HG03064 (cell line): ENCODE data around the gene ADIG.

Experiments
- ATAC-seq: cut with Tn5 transposase; IDR thresholded peaks from one replicate; pipeline ENCODE4 v1.9.1; 2021; ENCODE audit warnings: low read depth; ENCODE audit not compliant: unreplicated experiment

ADIG gene

DNA sequence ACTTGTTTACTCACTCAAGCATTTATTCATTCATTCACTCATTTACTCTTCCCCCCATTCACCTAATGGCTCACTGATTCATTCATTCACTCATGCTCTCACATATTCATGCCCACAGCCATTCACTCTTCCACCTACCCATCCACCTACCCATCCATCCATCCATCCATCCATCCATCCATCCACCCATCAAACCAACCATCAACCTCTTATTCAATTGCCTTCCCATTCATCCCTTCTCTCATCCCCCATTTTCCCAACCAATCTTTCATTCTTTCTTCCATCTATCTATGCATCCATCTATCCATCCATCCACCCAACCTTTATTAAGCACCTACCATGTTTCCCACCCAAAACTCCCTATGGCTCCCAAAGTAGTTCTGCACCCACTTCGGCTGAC, 19.1 kb downstream of the ADIG start:
- ATAC-seq: no peak

DNA sequence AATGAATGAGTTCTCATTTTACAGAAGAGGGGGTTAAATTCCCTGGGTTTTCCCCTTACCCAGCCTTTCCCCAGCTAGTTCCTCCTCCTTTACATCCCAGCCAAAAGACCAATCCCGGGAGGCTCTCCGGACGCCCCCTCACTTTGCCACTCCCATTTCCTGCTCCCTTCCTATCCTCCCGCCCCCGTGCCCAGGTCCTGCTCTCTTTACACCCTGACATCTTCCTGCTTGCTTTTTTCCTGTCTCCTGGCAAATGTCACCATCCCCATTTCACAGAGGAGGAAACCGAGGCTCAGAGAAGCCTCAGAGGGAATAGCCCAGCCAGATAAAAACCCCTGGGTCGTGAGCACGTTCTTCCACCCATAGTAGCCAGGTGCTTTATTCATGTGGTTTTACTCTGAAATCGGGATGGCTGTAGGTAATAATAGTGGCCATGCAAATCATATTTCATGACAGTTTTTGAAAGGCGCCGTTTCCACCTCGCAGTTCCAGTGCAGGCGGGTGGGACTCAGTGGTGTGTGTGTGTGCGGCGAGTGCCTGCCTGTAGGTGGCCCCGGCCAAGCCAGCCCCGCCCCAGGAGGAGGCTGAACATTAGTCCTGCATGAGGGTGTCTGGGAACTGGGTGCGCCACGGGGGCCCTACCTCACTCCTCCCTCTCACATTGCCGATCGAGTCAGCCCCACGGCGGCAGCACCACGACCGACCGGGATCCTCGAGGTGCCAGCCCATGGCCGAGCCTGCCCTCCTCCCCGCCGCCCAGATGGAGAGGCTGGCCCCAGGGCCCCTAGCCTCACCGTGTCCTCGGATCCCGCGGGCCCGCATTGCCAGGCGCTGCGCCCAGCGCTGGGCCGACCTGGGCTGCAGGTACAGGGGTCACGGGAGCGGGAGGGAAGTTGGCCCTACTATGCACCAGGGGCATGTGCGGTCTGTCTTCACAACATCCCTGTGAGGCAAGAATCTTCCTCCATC, 20.5 kb downstream of the ADIG start, which contains the start of gene ARHGAP40:
Gene ARHGAP40, plus strand, starts transcription at position 594 of the 969 bp plus-strand sequence.
- no peak for ATAC-seq

DNA sequence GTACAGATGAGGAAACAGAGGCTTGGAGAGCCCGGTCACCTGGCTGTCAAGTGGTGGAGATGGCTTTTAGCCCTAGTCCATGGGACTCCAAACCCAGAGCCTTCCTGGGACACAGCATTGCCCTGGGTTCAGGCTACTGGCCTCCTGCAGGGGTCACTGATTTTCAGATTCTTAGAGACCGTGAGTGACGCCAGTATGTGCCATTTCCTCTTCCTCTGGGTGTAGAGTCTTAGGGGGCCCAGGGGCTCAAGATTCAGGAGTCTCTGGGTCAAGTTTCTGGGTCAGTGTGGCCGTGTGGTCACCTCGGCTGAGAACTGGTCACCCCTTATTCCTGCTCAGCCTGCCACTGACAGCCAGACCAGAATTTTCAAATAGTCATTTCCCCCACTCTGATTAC, 21.2 kb downstream of the ADIG start:
- no peak for ATAC-seq

DNA sequence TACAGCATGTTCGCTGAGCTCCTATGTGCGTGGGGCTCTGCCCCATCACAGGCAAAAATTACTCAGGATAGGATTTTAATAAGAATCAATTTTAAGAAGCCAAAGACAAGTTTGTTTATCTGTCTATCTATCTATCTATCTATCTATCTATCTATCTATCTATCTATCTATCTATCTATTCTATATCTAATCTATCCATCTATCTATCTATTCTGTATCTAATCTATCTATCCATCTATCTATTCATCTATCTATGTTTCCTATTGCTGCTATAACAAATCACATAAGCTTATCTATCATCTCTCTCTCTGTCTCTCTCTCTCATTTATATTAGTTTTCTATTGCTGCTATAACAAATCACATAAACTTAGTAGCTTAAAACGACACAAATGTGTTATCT, 22.3 kb downstream of the ADIG start:
- no peak for ATAC-seq

DNA sequence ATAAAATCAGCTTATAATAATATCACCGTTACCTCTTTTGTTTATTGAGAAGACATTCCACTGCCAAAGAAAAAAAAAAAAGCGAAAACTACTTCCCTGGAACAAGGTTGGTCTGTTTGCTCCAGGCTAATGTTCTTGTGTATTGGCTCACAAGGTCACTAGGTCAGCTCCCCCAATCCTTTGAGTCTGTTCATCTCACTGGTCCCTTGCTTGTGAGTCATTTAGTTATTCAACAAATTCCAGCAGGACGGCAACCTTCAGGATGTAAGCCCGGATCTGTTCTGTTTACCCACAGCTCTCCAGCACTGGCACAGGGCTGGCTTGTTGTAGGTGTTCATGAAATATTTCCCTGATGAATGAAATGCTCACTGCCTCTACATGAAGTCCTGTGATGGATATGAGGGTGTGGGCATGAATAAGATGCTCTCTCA, 23.9 kb downstream of the ADIG start:
- ATAC-seq: no peak

DNA sequence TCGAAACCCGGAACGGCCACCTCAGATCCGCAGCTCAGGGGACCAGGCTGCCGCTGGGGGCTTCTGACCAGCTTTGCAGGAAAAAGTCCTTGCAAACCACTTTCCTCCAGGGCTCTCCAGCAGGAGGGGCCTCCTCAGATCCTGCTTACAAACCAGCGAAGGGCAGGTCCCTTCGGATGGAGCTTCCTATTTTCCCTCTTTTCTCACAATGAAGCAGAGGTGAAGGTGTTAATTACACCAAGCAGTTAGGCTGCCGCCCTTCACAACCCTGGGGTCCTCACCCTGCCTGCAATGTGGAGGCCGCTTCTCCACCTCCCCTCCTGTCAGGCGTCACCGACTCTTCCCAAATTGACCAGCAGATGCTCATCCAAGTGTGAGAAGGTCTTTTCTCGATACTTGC, 26.4 kb downstream of the ADIG start:
- ATAC-seq: no peak

DNA sequence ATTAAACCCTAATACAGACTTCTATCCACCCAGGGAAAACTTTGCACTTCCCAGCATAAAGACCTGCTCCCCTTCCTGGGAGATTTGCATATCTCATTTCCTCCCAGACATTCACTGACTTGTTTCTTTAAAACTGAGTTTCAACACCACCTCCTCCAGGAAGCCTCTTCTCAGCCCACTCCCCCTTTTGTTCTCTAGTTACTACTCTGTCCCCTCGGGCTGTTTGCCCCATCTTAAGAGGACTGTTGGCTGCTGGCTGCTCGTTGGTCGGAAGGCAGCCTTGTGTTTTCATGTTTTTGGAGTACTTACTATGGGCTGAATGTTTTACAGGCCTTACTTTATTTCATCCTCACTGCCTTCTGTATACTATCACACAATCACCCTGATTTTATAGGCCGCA, 27.2 kb downstream of the ADIG start:
- no peak for ATAC-seq

DNA sequence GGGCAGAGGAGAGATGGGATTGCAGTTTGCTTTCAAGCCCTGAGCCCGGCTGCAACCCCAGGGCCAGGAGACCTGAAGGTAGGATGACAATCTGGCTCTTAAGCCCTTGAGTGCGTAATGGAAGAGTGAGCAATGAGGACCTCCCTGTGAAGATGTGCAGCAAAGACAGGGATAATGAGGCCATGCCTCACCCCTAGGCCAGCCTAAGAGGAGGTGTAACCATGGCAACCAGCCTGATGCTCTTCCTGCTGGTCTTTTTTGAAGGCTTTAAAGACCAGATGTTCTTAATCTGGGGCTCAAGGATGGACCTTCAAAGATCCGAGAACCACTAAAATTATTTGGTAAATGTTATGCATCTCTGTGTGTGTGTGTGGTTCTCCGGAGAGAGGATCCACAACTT, 28.8 kb downstream of the ADIG start:
- no peak for ATAC-seq

DNA sequence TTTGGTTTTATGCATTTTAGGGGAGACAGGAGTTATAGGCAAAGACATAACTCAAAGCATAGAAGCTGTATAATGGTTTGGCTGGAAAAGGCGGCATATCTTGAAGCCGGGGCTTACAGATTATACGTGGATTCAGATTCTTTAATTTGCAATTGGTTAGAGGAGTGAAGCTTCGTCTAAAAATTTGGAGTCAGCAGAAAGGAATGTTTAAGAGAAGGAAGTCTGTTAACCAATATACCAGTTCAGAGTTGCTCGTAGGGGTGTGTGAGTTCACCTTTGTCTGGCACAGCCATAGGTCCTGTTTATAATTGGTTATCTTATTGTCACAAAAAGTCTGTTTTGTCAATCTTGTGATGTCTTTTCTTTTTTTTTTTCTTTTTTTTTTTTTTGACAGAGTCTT, 29.5 kb downstream of the ADIG start:
- ATAC-seq: no peak

DNA sequence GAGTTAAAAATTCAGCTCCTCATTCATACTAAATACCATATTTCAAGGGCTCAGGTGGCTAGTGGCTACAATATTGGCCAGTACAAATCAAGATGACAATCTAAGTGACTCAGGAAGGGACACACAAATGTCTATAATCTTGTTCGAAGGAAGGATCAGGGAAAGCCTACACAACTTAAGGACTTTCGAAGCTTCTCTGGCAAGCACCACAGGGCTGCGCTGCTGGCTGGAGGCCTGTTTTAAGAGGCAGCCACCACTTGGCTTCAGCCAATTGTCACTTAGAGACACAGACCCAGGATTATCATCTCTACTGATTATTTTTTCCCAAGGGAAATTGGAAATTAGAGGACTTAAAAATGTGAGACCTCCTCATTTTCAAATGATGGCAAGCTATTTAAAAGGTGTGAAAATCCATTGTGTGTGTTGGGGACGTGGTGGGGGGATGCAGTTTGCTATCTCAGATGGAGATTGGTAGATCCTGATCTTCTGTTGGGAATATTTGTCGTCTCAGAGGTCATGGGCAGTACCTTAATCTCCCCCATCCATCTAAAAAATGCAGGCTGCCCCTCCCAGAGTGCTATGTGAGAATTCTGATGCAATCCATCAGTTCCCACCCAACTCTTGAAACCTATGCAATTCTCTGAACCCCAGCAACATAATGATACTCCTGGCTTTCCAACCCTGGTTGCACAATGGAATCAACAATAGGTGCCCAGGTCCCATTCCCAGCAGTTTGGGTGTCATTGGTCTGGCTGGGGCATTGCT, 31.9 kb downstream of the ADIG start:
- ATAC-seq: no peak

DNA sequence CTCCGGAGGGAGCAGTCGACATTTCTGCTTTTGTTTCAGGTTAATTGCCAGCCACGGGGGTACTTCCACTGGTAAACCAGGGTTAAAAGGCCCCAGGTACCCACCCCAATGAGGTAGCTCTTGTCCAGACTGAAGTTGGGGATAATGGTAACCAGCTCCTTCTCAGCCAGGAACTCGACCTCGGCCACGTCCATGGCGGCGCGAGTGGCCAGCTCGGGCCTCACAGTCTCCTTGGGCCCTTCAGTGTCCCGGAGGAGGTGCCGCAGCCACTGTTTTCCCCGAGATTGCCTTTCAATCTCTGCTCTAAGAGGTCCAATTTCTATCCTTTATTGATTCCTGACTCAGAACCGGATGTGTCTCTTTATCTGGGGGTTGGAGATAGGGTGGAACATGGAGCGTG, 34.3 kb downstream of the ADIG start:
- no peak for ATAC-seq

DNA sequence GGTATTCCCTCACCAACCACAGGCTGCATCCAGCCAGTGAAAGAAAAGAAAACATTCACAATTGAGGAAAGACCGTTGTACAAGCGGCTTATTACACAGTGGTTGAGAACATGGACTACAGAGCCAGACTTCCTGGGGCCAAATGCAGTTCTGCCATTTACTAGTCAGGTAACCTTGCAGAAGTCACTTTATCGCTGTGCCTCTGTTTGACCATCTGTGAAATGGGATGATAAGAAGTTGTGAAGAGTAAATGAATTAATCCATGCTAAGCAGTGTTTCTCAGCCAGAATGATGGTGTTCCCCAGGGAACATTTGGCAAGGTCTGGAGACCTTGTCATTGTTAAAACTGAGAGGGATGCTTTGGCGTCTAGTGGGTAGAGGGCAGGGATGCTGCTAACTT, 35.5 kb downstream of the ADIG start:
- no peak for ATAC-seq

DNA sequence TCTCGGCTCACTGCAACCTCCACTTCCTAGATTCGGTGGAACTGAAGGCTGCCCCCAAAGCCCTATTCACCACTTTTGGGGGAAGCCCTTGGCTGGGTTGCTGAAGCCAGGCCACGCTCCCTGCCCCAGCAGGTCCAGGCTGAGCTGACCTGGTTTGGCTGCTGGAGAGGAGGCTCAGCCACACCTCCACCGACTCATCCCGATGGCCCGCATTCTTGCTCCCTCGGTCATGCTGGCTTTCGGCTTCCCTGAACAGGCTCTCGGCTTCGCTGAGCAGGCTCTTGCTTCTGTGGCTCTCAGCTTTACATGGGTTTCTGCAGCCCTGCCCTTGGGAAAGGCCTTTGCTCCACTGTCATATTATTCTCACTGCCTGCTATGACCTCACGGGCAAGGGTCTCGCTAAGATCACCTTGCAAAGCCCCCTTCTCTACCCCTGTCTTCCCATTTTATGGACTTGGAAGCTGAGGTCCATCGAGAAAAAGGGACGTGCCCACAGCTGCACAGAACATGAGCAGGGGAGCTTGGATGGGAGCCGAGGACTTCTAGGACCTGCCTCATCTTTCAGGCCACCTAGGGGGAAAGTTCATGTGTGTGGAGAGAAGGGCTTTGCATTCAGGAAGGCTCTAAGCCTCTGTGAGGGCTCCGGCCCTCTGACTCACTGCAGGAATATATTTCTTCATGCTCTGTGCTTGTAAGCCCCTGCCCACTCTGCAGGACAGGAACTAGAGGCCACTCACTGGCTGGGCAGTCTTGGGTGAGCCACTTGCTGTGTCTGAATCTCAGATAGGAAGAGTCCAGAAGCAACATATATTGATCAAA, 36.2 kb downstream of the ADIG start:
- no peak for ATAC-seq

DNA sequence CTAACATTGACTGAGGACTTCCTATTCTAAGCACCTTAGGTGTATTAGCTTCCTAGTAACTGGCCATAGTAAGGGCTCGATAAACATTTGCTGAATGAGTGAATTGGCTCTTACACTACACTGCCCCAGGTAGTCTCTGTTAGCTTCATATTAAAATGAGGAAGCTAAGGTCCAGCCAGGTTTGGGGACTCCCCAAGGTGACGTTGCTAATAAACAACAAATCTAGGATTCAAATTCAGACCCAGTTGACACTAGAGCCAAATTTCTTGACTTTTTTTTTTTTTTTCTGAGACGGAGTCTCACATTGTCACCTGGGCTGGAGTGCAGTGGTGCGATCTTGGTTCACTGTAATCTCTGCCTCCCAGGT, 36.8 kb downstream of the ADIG start:
- no peak for ATAC-seq

DNA sequence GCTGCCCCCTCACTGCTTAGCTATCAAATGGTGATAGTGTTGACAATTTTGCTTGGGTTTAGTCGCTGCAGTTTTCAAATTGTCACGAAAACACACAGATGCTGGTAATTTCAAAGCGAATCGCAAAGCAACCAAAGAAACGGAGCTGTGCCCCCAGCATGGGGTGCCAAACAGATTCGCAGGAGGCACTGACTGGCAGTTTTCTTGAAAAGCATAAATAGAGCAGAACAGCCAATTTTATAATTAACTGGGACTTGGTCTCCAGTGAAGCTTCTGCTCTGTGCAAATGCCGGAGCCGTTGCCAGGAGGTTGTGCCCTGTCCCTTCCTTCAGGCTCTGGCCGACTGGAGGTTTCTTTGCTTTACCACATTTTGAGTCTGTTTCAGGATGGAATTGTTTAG, 39.4 kb downstream of the ADIG start:
- ATAC-seq: no peak

DNA sequence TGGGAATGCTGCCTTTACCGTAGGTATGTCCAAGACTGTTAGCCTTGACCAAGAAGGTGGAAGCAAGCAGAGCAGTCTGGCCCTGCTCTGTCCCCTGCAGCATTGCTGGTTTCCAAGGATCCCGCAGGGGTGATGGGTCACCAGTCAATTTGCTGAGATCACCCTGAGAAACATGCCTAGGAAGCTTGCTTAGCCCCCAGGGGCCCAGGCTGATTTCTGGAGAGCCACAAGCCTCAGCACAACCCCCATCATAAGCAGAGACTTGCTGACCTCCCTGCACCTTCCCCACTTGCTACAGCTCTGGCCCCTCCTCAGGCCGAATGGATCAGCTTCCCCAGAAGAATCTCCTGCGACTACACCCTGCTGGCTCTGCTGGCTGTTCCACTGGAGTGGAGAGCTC, 42.1 kb downstream of the ADIG start:
- no peak for ATAC-seq

DNA sequence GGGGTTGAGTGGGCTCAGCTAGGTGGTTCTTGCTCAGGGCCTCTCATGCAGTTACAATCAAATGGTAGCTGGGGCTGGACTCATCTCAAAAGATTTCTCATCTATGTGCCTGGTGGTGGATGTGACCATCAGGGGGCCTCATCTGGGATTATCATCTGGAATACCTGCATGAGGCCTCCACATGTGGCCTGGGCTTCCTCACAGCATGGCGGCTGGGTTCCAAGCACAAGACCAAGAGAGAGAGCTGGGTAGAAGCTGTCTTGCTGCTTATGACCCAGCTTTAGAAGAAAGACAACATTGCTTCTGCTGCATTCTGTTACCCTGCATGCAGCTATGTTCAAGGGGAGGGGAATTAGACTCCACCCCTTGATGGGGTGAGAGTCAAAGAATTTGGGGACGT, 43.1 kb downstream of the ADIG start:
- ATAC-seq: no peak

DNA sequence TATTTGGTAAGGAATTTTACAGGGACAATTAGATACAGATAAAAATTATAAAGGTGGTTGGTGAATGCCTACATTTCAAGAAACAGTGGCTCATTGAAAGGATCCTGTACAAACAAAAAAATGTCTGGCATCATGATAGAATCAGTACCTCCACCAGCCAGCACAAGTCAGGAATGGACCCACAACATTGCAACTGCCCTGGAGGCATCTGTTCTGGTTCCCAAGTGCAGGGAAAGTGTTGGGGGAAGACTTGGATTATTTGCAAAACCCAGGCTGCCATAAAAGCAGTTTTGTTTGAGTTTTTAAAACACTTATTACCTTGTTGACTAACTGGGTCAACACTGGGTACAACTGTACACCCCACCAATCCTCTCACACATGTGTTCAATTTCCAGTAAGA, 44.9 kb downstream of the ADIG start:
- ATAC-seq: no peak

DNA sequence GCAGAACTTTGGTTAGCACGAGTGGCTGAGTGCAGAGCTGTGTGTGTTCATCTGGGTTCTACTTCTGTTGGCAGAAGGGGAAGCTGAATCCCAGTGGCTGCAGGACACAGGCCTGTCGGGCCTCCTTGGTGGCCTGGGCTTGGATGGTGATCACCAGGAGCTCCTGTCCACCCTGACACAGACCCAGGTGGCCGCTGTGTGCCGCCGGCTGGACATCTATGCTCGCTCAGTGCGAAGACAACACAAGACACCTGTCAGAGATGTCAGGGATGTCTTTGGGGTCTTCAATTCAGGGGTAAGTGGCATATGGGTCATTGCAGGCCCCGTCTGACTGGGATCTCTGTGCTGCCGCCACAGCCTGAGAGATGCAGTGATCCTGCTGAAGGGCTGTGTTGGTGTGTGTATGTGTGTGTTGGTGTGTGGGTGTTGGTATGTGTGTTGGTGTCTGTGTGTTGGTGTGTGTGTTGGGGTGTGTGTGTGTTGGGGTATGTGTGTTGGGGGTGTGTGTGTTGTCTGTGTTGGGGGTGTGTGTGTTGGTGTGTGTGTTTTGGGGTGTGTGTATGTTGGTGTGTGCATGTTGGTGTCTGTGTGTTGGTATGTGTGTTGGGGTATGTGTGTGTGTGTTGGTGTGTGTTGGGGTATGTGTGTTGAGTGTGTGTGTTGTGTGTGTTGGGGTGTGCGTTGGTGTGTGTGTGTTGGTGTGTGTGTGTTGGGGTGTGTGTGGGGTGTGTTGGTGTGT, 46.1 kb downstream of the ADIG start:
- no peak for ATAC-seq
